Loucy (cell line): ENCODE measurements around the gene SLC25A31.

Source experiments
- EZH2phosphoT487 ChIP-seq: fragments of 200-600 bp; IDR thresholded peaks from 2 replicates; pipeline ENCODE4 v1.6.1; 2018; ENCODE audit warnings: antibody characterized with exemption, mild to moderate bottlenecking, moderate library complexity, borderline replicate concordance
- TF ChIP-seq, protein P1 (sequence below): fragments of 200-600 bp; sonication (generic); conservative IDR thresholded peaks from 2 replicates; pipeline ENCODE4 v1.5.1; 2014; ENCODE audit warnings: mild to moderate bottlenecking, antibody characterized with exemption, low read length

DNA sequence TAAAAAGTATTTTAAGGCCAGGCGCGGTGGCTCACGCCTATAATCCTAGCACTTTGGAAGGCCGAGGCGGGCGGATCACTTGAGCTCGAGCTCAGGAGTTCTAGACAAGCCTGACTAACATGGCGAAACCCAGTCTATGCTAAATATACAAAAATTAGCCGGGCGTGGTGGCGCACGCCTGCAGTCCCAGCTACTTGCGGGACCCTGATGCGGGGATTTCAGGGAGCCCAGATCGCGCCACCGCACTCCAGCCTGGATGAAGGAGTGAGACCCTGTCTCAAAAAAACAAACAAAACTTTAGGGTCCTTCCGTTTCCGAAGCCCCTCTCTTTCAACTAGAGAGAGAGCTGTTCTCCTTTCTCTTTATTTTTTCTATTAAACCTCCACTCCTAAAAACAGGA is 1.2 kb downstream of the SLC25A31 start:
- no peak for TF ChIP-seq EZH2phosphoT487
- TF ChIP-seq, protein P1, sequence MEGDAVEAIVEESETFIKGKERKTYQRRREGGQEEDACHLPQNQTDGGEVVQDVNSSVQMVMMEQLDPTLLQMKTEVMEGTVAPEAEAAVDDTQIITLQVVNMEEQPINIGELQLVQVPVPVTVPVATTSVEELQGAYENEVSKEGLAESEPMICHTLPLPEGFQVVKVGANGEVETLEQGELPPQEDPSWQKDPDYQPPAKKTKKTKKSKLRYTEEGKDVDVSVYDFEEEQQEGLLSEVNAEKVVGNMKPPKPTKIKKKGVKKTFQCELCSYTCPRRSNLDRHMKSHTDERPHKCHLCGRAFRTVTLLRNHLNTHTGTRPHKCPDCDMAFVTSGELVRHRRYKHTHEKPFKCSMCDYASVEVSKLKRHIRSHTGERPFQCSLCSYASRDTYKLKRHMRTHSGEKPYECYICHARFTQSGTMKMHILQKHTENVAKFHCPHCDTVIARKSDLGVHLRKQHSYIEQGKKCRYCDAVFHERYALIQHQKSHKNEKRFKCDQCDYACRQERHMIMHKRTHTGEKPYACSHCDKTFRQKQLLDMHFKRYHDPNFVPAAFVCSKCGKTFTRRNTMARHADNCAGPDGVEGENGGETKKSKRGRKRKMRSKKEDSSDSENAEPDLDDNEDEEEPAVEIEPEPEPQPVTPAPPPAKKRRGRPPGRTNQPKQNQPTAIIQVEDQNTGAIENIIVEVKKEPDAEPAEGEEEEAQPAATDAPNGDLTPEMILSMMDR = no peak
